ENCODE results near the gene PRSS57. TPM values are rescaled to one million over a fixed set of nuclear protein-coding genes. Genes with fewer than 3 reads are reported as not detected.
"Not testable (repeated sequence)": the region's sequence is repeated elsewhere in the genome, so short reads cannot be mapped to it uniquely, and the experiment has no call there.

PRSS57 gene
- total RNA-seq, 1 donor from 2014 or later = not detected

- Mint-ChIP-seq H3K4me1 (ENCODE audit: unreplicated experiment) (peaks cover 22% of the 10 kb centered on the region), H3K4me3 (ENCODE audit: unreplicated experiment) (peak within 1 kb of the TSS; percentile 77), H3K27me3 (ENCODE audit: unreplicated experiment) (no peaks in the 10 kb centered on the region), H3K36me3 (ENCODE audit: unreplicated experiment) (no peaks in the 10 kb centered on the region), H3K9me3 (ENCODE audit: unreplicated experiment) (no peaks in the 10 kb centered on the region), H3K27ac (ENCODE audit: unreplicated experiment) (peak within 1 kb of the TSS; percentile 54)
- TF ChIP-seq CTCF (IDR thresholded peaks at IDR 0.05) = peak; percentile 49
- DNase-seq (ENCODE audit: extremely low spot score, unreplicated experiment) = no peak
Observed at GRCh38 chr19:708154-709143, 13.2 kb upstream of the PRSS57 start, which contains the start of gene PALM. TSS of gene PALM (plus strand) at chr19:708935. CDS start at chr19:709147, 212 bp downstream.

DNA sequence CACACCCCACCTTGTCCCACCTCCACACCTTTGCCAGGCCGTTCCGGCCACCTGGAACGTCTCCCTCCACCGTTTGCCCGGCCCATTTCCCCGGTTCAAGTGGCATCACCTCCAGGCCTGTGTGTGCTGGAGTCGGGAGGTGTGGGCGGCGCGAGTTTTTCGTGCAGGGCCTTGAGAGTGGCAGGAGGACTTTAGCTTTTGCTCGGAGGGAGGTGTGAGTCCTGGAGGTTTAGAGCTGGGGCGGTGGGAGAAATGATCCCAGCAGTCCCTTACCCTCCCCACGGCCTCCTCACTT, 9.1 kb upstream of the PRSS57 start:
- TF ChIP-seq CTCF (IDR thresholded peaks at IDR 0.05) = no peak
- Mint-ChIP-seq H3K9me3 (ENCODE audit: unreplicated experiment) (no peaks in the 10 kb centered on the region), H3K27me3 (ENCODE audit: unreplicated experiment) (no peaks in the 10 kb centered on the region), H3K4me3 (ENCODE audit: unreplicated experiment) (no peak overlapping the region), H3K36me3 (ENCODE audit: unreplicated experiment) (no peaks in the 10 kb centered on the region), H3K4me1 (ENCODE audit: unreplicated experiment) (peaks cover 9% of the 10 kb centered on the region), H3K27ac (ENCODE audit: unreplicated experiment) (no peak overlapping the region)
- no peak for DNase-seq (ENCODE audit: extremely low spot score, unreplicated experiment)

DNA sequence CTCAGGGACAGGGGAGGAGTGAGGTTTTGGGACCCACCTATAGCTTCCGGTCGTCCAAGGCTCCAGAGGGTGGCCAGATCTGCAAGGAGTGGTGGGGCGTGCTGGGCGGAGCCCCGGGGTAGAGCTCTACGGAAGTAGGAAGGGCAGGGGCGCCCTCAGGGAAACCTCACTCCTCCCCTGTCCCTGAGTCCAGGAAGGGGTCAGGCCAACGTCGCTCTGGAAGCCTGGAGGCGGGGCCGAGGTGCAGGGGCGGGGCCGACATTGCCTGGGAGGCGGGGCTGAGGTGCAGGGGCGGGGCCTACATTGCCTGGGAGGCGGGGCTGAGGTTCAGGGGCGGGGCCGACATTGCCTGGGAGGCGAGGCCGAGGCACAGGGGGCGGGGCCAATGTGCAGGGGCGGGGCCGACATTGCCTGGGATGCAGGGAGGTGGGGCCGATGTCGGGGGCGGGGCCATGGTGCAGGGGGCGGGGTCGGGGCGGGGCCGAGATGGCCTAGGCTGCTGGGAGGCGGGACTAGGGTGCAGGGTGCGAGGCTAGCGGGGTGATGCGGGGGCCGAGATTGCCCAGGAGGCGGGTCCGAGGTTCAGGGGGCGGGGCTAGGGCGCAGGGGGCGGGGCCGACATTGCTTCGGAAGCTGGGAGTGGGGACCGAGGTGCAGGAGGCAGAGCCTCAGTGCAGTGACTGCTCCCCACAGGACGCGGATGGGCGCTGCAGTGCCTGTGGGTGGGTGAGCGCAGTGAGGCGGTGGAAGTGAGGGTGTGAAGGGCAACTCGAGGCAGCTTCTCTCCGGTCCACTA, 8.6 kb upstream of the PRSS57 start:
- Mint-ChIP-seq H3K4me3 (ENCODE audit: unreplicated experiment) (no peak overlapping the region), H3K9me3 (ENCODE audit: unreplicated experiment) (no peaks in the 10 kb centered on the region), H3K4me1 (ENCODE audit: unreplicated experiment) (peaks cover 9% of the 10 kb centered on the region), H3K36me3 (ENCODE audit: unreplicated experiment) (no peaks in the 10 kb centered on the region), H3K27ac (ENCODE audit: unreplicated experiment) (no peak overlapping the region), H3K27me3 (ENCODE audit: unreplicated experiment) (no peaks in the 10 kb centered on the region)
- TF ChIP-seq CTCF (IDR thresholded peaks at IDR 0.05) = no peak
- no peak for DNase-seq (ENCODE audit: extremely low spot score, unreplicated experiment)

DNA sequence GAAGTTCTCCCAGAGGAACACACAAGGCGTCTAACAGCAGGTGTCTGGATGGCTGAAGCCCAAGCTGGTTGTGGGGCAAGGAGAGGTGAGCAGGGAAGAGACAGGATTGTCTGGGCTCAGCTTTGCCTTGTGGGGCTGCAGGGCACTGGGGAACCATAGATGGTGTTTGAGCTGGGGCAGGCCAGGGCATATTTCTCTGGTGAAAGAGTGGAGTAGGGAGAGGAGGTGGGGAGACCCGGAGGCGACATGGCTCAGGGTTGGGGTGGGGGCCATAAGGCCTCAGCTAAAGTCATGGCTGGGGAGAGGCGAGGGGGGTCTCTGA, 8.0 kb upstream of the PRSS57 start:
- Mint-ChIP-seq H3K4me3 (ENCODE audit: unreplicated experiment) (no peak overlapping the region), H3K27ac (ENCODE audit: unreplicated experiment) (no peak overlapping the region), H3K36me3 (ENCODE audit: unreplicated experiment) (no peaks in the 10 kb centered on the region), H3K9me3 (ENCODE audit: unreplicated experiment) (no peaks in the 10 kb centered on the region), H3K27me3 (ENCODE audit: unreplicated experiment) (no peaks in the 10 kb centered on the region), H3K4me1 (ENCODE audit: unreplicated experiment) (peaks cover 9% of the 10 kb centered on the region)
- TF ChIP-seq CTCF (IDR thresholded peaks at IDR 0.05) = no peak
- DNase-seq (ENCODE audit: extremely low spot score, unreplicated experiment) = no peak

GRCh38 chr19:702847-703246, 7.6 kb upstream of the PRSS57 start:
- not testable (repeated sequence) for H3K4me3 Mint-ChIP-seq (ENCODE audit: unreplicated experiment); H3K27me3 Mint-ChIP-seq (ENCODE audit: unreplicated experiment); H3K36me3 Mint-ChIP-seq (ENCODE audit: unreplicated experiment); H3K9me3 Mint-ChIP-seq (ENCODE audit: unreplicated experiment); H3K4me1 Mint-ChIP-seq (ENCODE audit: unreplicated experiment); DNase-seq (ENCODE audit: extremely low spot score, unreplicated experiment); H3K27ac Mint-ChIP-seq (ENCODE audit: unreplicated experiment)

- H3K4me1 Mint-ChIP-seq (ENCODE audit: unreplicated experiment); H3K4me3 Mint-ChIP-seq (ENCODE audit: unreplicated experiment); DNase-seq (ENCODE audit: extremely low spot score, unreplicated experiment); H3K9me3 Mint-ChIP-seq (ENCODE audit: unreplicated experiment); H3K27ac Mint-ChIP-seq (ENCODE audit: unreplicated experiment); H3K36me3 Mint-ChIP-seq (ENCODE audit: unreplicated experiment); H3K27me3 Mint-ChIP-seq (ENCODE audit: unreplicated experiment): not testable (repeated sequence)
Observed at GRCh38 chr19:699885-700284, 4.6 kb upstream of the PRSS57 start.

GRCh38 chr19:698529-698928, 3.3 kb upstream of the PRSS57 start:
- H3K4me1 Mint-ChIP-seq (ENCODE audit: unreplicated experiment); H3K27ac Mint-ChIP-seq (ENCODE audit: unreplicated experiment); H3K4me3 Mint-ChIP-seq (ENCODE audit: unreplicated experiment); DNase-seq (ENCODE audit: extremely low spot score, unreplicated experiment); H3K27me3 Mint-ChIP-seq (ENCODE audit: unreplicated experiment); H3K36me3 Mint-ChIP-seq (ENCODE audit: unreplicated experiment); H3K9me3 Mint-ChIP-seq (ENCODE audit: unreplicated experiment): not testable (repeated sequence)
